Central memory CD8-positive, alpha-beta T cell (primary cell): ENCODE data around the gene SERPINH1.

Experiments
- ATAC-seq: fragments of 150-1000 bp; cut with Tn5 transposase; replicated peaks from 2 replicates; pipeline ENCODE4 v1.10.0; 2022; ENCODE audit warnings: mild to moderate bottlenecking, moderate FRiP score, moderate number of reproducible peaks; ENCODE audit not compliant: poor library complexity, severe bottlenecking; ENCODE audit errors: extremely low read depth
- DNase-seq, 2 donors: peaks; one replicate each; pipeline ENCODE4 v3.0.0; 2021; ENCODE audit warnings: low spot score in 2 of 2
- H3K27ac Mint-ChIP-seq: one replicate; pipeline ENCODE4 v1.8.0; 2022; ENCODE audit warnings: low read depth, mild to moderate bottlenecking, moderate library complexity, mixed read lengths
- H3K27me3 Mint-ChIP-seq: one replicate; pipeline ENCODE4 v1.8.0; 2022; ENCODE audit warnings: mixed read lengths
- H3K36me3 Mint-ChIP-seq: one replicate; pipeline ENCODE4 v1.8.0; 2022; ENCODE audit warnings: mild to moderate bottlenecking, moderate library complexity, mixed read lengths; ENCODE audit not compliant: insufficient read depth
- H3K4me1 Mint-ChIP-seq: one replicate; pipeline ENCODE4 v1.8.0; 2022; ENCODE audit warnings: mixed read lengths
- H3K4me3 Mint-ChIP-seq: one replicate; pipeline ENCODE4 v1.8.0; 2022; ENCODE audit warnings: mild to moderate bottlenecking, moderate library complexity, mixed read lengths
- H3K9me3 Mint-ChIP-seq: one replicate; pipeline ENCODE4 v1.8.0; 2022; ENCODE audit warnings: mixed read lengths

Gene SERPINH1

GRCh38 chr11:75524665-75525432 is 37.2 kb upstream of the SERPINH1 start:
- Mint-ChIP-seq H3K27ac (peak overlapping the region; percentile 30), H3K4me1 (peaks cover 33% of the 10 kb centered on the region), H3K27me3 (no peaks in the 10 kb centered on the region), H3K4me3 (peak overlapping the region; percentile 77), H3K9me3 (no peaks in the 10 kb centered on the region), H3K36me3 (peaks cover 5% of the 10 kb centered on the region)
- ATAC-seq (no peak), DNase-seq (peak in 1 of 2 donors; percentile 31)

- Mint-ChIP-seq H3K36me3 (peaks cover 5% of the 10 kb centered on the region), H3K27me3 (no peaks in the 10 kb centered on the region), H3K9me3 (no peaks in the 10 kb centered on the region), H3K4me1 (peaks cover 30% of the 10 kb centered on the region), H3K4me3 (peak within 1 kb of the TSS; percentile 77), H3K27ac (peak within 1 kb of the TSS; percentile 30)
- peak; percentile 65 to 75 for DNase-seq
- ATAC-seq: peak; percentile 78
These were observed 36.4 kb upstream of the SERPINH1 start, which contains the start of gene GDPD5 for GRCh38 chr11:75525433-75526191. Gene GDPD5, minus strand, starts transcription at chr11:75525941. Its CDS starts 48,206 bp downstream, at chr11:75477735.

- no peak for ATAC-seq
- Mint-ChIP-seq H3K27ac (no peak overlapping the region), H3K27me3 (no peaks in the 10 kb centered on the region), H3K4me1 (peaks cover 36% of the 10 kb centered on the region), H3K4me3 (peak overlapping the region; percentile 77), H3K9me3 (no peaks in the 10 kb centered on the region), H3K36me3 (peaks cover 5% of the 10 kb centered on the region)
- no peak for DNase-seq
These were observed 35.9 kb upstream of the SERPINH1 start for GRCh38 chr11:75526192-75526541.

- DNase-seq: no peak
- Mint-ChIP-seq H3K27ac (no peak overlapping the region), H3K36me3 (peaks cover 5% of the 10 kb centered on the region), H3K27me3 (no peaks in the 10 kb centered on the region), H3K4me3 (peak overlapping the region; percentile 77), H3K4me1 (peaks cover 40% of the 10 kb centered on the region), H3K9me3 (no peaks in the 10 kb centered on the region)
- ATAC-seq: no peak
These were observed 34.9 kb upstream of the SERPINH1 start for GRCh38 chr11:75527130-75527529.

GRCh38 chr11:75527938-75528735 is 33.9 kb upstream of the SERPINH1 start:
- H3K36me3 Mint-ChIP-seq: peaks cover 5% of the 10 kb centered on the region
- H3K27ac Mint-ChIP-seq: no peak overlapping the region
- H3K9me3 Mint-ChIP-seq: no peaks in the 10 kb centered on the region
- ATAC-seq: no peak
- H3K4me3 Mint-ChIP-seq: peak overlapping the region; percentile 1
- peaks cover 36% of the 10 kb centered on the region for H3K4me1 Mint-ChIP-seq
- H3K27me3 Mint-ChIP-seq: no peaks in the 10 kb centered on the region
- DNase-seq: no peak

- no peaks in the 10 kb centered on the region for H3K27me3 Mint-ChIP-seq
- peaks cover 27% of the 10 kb centered on the region for H3K4me1 Mint-ChIP-seq
- H3K27ac Mint-ChIP-seq: peak overlapping the region; percentile 47
These were observed 31.5 kb upstream of the SERPINH1 start for GRCh38 chr11:75530577-75530976.

GRCh38 chr11:75531325-75531724 is 30.7 kb upstream of the SERPINH1 start:
- no peaks in the 10 kb centered on the region for H3K9me3 Mint-ChIP-seq
- peaks cover 30% of the 10 kb centered on the region for H3K4me1 Mint-ChIP-seq
- ATAC-seq (no peak), DNase-seq (no peak)
- no peaks in the 10 kb centered on the region for H3K27me3 Mint-ChIP-seq
- H3K4me3 Mint-ChIP-seq: no peak overlapping the region
- peak overlapping the region; percentile 47 for H3K27ac Mint-ChIP-seq
- H3K36me3 Mint-ChIP-seq: peaks cover 3% of the 10 kb centered on the region

More at GRCh38 chr11:75530577-75530976, 31.5 kb upstream of the SERPINH1 start:
- Mint-ChIP-seq H3K4me3 (no peak overlapping the region), H3K9me3 (no peaks in the 10 kb centered on the region), H3K36me3 (peaks cover 3% of the 10 kb centered on the region)
- no peak for DNase-seq
- no peak for ATAC-seq

- Mint-ChIP-seq H3K36me3 (peaks cover 3% of the 10 kb centered on the region), H3K27ac (no peak overlapping the region), H3K4me3 (no peak overlapping the region), H3K4me1 (peaks cover 41% of the 10 kb centered on the region), H3K9me3 (no peaks in the 10 kb centered on the region), H3K27me3 (no peaks in the 10 kb centered on the region)
- ATAC-seq: peak; percentile 62
- peak; percentile 75 to 82 for DNase-seq
These were observed 29.6 kb upstream of the SERPINH1 start for GRCh38 chr11:75532200-75533048.

GRCh38 chr11:75533896-75534258 is 28.2 kb upstream of the SERPINH1 start:
- H3K4me1 Mint-ChIP-seq: peaks cover 54% of the 10 kb centered on the region
- DNase-seq (no peak), ATAC-seq (no peak)
- no peaks in the 10 kb centered on the region for H3K36me3 Mint-ChIP-seq
- H3K27ac Mint-ChIP-seq: no peak overlapping the region
- no peaks in the 10 kb centered on the region for H3K9me3 Mint-ChIP-seq
- no peak overlapping the region for H3K4me3 Mint-ChIP-seq
- H3K27me3 Mint-ChIP-seq: no peaks in the 10 kb centered on the region

GRCh38 chr11:75534259-75535069 is 27.6 kb upstream of the SERPINH1 start:
- H3K4me1 Mint-ChIP-seq: peaks cover 54% of the 10 kb centered on the region
- H3K9me3 Mint-ChIP-seq: no peaks in the 10 kb centered on the region
- H3K36me3 Mint-ChIP-seq: no peaks in the 10 kb centered on the region
- H3K27ac Mint-ChIP-seq: no peak overlapping the region
- no peak overlapping the region for H3K4me3 Mint-ChIP-seq
- no peak for DNase-seq
- H3K27me3 Mint-ChIP-seq: no peaks in the 10 kb centered on the region
- ATAC-seq: no peak

GRCh38 chr11:75535071-75535470 is 27.0 kb upstream of the SERPINH1 start:
- Mint-ChIP-seq H3K36me3 (no peaks in the 10 kb centered on the region), H3K9me3 (no peaks in the 10 kb centered on the region), H3K27ac (no peak overlapping the region), H3K27me3 (no peaks in the 10 kb centered on the region), H3K4me3 (no peak overlapping the region), H3K4me1 (peaks cover 54% of the 10 kb centered on the region)
- DNase-seq (no peak), ATAC-seq (no peak)
